ENCODE data around the gene GLT6D1.

DNA sequence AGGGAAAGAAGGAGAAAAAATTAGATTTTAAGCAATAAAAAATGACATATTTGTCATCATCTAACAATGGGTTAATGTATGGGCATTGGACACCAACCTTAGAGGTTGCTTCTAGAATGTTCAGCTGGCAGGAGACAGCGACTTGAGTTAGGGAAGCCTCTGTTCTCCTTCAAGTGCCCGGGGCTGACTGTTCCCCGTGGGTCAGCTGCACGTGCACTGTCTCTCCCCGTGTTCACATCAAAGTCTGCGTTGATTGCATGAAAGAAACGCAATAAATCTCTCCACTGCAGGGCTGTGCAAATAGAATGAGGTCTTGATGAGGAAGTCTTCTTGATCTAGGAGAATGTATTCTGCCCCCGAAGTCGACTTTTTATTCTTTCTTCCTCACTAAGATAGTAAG is at the start of gene GLT6D1:
- TF ChIP-seq, protein P1, sequence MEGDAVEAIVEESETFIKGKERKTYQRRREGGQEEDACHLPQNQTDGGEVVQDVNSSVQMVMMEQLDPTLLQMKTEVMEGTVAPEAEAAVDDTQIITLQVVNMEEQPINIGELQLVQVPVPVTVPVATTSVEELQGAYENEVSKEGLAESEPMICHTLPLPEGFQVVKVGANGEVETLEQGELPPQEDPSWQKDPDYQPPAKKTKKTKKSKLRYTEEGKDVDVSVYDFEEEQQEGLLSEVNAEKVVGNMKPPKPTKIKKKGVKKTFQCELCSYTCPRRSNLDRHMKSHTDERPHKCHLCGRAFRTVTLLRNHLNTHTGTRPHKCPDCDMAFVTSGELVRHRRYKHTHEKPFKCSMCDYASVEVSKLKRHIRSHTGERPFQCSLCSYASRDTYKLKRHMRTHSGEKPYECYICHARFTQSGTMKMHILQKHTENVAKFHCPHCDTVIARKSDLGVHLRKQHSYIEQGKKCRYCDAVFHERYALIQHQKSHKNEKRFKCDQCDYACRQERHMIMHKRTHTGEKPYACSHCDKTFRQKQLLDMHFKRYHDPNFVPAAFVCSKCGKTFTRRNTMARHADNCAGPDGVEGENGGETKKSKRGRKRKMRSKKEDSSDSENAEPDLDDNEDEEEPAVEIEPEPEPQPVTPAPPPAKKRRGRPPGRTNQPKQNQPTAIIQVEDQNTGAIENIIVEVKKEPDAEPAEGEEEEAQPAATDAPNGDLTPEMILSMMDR (IDR thresholded peaks at IDR 0.05) = no peak
- TF ChIP-seq POLR2A (IDR thresholded peaks at IDR 0.05) = no peak
